H9 (cell line): ENCODE results near the gene ARID3C. TPM values are rescaled to one million over a fixed set of nuclear protein-coding genes. Genes with fewer than 3 reads are reported as not detected.
A peak's percentile ranks its signal among the peaks of the same experiment; 100 is the strongest.

ENCODE experiments used
- DNase-seq: peaks from one replicate; pipeline ENCODE4 v3.0.0-alpha.2; 2017
- H2AFZ ChIP-seq: one replicate; pipeline ENCODE4 v1.6.1; 2013; ENCODE audit warnings: mild to moderate bottlenecking, low read length, control low read depth, moderate library complexity
- H2AK5ac ChIP-seq: 2 replicates; pipeline ENCODE4 v1.6.1; 2013; ENCODE audit warnings: low read length, control low read depth, mixed read lengths; ENCODE audit not compliant: insufficient read length
- H2BK120ac ChIP-seq: one replicate; pipeline ENCODE4 v1.6.1; 2013; ENCODE audit warnings: low read depth, mild to moderate bottlenecking, low read length, control low read depth, inconsistent platforms; ENCODE audit not compliant: poor library complexity, severe bottlenecking
- H2BK12ac ChIP-seq: 2 replicates; pipeline ENCODE4 v1.6.1; 2013; ENCODE audit warnings: low read length, control low read depth, mixed read lengths, low read depth; ENCODE audit not compliant: insufficient read length
- H2BK15ac ChIP-seq: 2 replicates; pipeline ENCODE4 v1.6.1; 2013; ENCODE audit warnings: low read depth, low read length, control low read depth
- H2BK20ac ChIP-seq: one replicate; pipeline ENCODE4 v1.6.1; 2013; ENCODE audit warnings: low read depth, mild to moderate bottlenecking, low read length, control low read depth, inconsistent platforms; ENCODE audit not compliant: poor library complexity, severe bottlenecking
- H2BK5ac ChIP-seq: 2 replicates; pipeline ENCODE4 v1.6.1; 2013; ENCODE audit warnings: low read length, control low read depth, mixed read lengths; ENCODE audit not compliant: insufficient read length
- H3K14ac ChIP-seq: 2 replicates; pipeline ENCODE4 v1.6.1; 2013; ENCODE audit warnings: low read length, control low read depth; ENCODE audit not compliant: insufficient read depth
- H3K18ac ChIP-seq: 2 replicates; pipeline ENCODE4 v1.6.1; 2013; ENCODE audit warnings: low read depth, mild to moderate bottlenecking, mixed read lengths, low read length, control low read depth; ENCODE audit not compliant: insufficient read length
- H3K23ac ChIP-seq: 2 replicates; pipeline ENCODE4 v1.6.1; 2013; ENCODE audit warnings: low read length, control low read depth, mixed read lengths, low read depth; ENCODE audit not compliant: insufficient read length
- H3K23me2 ChIP-seq: 2 replicates; pipeline ENCODE4 v1.6.1; 2013; ENCODE audit warnings: low read depth, mild to moderate bottlenecking, mixed read lengths, low read length, control low read depth; ENCODE audit not compliant: insufficient read length, poor library complexity, severe bottlenecking
- H3K27ac ChIP-seq: 2 replicates; pipeline ENCODE4 v1.5.1; 2013; ENCODE audit warnings: low read length, control low read depth, mixed read lengths, low read depth; ENCODE audit not compliant: insufficient read length
- H3K27me3 ChIP-seq: 2 replicates; pipeline ENCODE4 v1.6.1; 2013; ENCODE audit warnings: low read length, control low read depth, inconsistent platforms; ENCODE audit not compliant: insufficient read depth
- H3K4ac ChIP-seq: 2 replicates; pipeline ENCODE4 v1.6.1; 2013; ENCODE audit warnings: low read depth, mild to moderate bottlenecking, control low read depth, inconsistent platforms, low read length, moderate library complexity
- H3K4me1 ChIP-seq: 2 replicates; pipeline ENCODE4 v1.6.1; 2013; ENCODE audit warnings: low read length, control low read depth, inconsistent platforms; ENCODE audit not compliant: insufficient read depth
- H3K4me2 ChIP-seq: 2 replicates; pipeline ENCODE4 v1.6.1; 2013; ENCODE audit warnings: low read length, control low read depth, mixed read lengths; ENCODE audit not compliant: insufficient read length, insufficient read depth
- H3K56ac ChIP-seq: 2 replicates; pipeline ENCODE4 v1.6.1; 2013; ENCODE audit warnings: low read depth, mild to moderate bottlenecking, mixed read lengths, low read length, control low read depth; ENCODE audit not compliant: insufficient read length
- H3K79me1 ChIP-seq: 2 replicates; pipeline ENCODE4 v1.6.1; 2013; ENCODE audit warnings: low read depth, mild to moderate bottlenecking, moderate library complexity, low read length, control low read depth, inconsistent platforms; ENCODE audit not compliant: insufficient read depth, poor library complexity, severe bottlenecking
- H3K79me2 ChIP-seq: 2 replicates; pipeline ENCODE4 v1.6.1; 2013; ENCODE audit warnings: low read length, control low read depth, inconsistent platforms; ENCODE audit not compliant: insufficient read depth
- H3K9ac ChIP-seq: 2 replicates; pipeline ENCODE4 v1.6.1; 2013; ENCODE audit warnings: low read length, control low read depth, mixed read lengths; ENCODE audit not compliant: insufficient read length; ENCODE audit errors: extremely low read depth
- H3K9me3 ChIP-seq: one replicate; pipeline ENCODE4 v1.6.1; 2013; ENCODE audit warnings: low read depth, low read length, inconsistent platforms; ENCODE audit not compliant: control insufficient read depth
- H3T11ph ChIP-seq: one replicate; pipeline ENCODE4 v1.6.1; 2013; ENCODE audit warnings: mild to moderate bottlenecking, low read length, control low read depth, inconsistent platforms
- H4K20me1 ChIP-seq: one replicate; pipeline ENCODE4 v1.6.1; 2013; ENCODE audit not compliant: control insufficient read depth, insufficient read length, insufficient read depth
- H4K5ac ChIP-seq: 2 replicates; pipeline ENCODE4 v1.6.1; 2013; ENCODE audit warnings: low read depth, mild to moderate bottlenecking, mixed read lengths, low read length, control low read depth; ENCODE audit not compliant: insufficient read length
- H4K8ac ChIP-seq: replicated peaks from 2 replicates; pipeline ENCODE4 v1.6.1; 2013; ENCODE audit warnings: low read length, control low read depth, mixed read lengths, low read depth; ENCODE audit not compliant: insufficient read length
- H4K91ac ChIP-seq: 2 replicates; pipeline ENCODE4 v1.6.1; 2013; ENCODE audit warnings: low read depth, mild to moderate bottlenecking, moderate library complexity, mixed read lengths, low read length, control low read depth; ENCODE audit not compliant: insufficient read length
- H3K27ac Mint-ChIP-seq, 3 experiments: 2 replicates in 2 of 3; 3 replicates in 1 of 3; pipeline ENCODE4 v1.8.0; 2020 to 2021; ENCODE audit warnings: mixed read lengths in 3 of 3, mild to moderate bottlenecking in 1 of 3, moderate library complexity in 1 of 3
- H3K27me3 Mint-ChIP-seq: 2 replicates; pipeline ENCODE4 v1.8.0; 2021; ENCODE audit warnings: low read depth, mild to moderate bottlenecking, moderate library complexity, mixed read lengths
- H3K36me3 Mint-ChIP-seq, 3 experiments: 2 replicates in 2 of 3; 3 replicates in 1 of 3; pipeline ENCODE4 v1.8.0; 2020 to 2021; ENCODE audit warnings: low read depth in 3 of 3, mixed read lengths in 3 of 3; ENCODE audit not compliant: insufficient read depth in 1 of 3
- H3K4me1 Mint-ChIP-seq, 2 experiments: 2 replicates each; pipeline ENCODE4 v1.8.0; 2020; ENCODE audit warnings: mixed read lengths in 2 of 2
- H3K4me3 Mint-ChIP-seq, 2 experiments: 2 replicates in 1 of 2; 3 replicates in 1 of 2; pipeline ENCODE4 v1.8.0; 2020 to 2021; ENCODE audit warnings: mild to moderate bottlenecking in 2 of 2, mixed read lengths in 2 of 2, moderate library complexity in 1 of 2
- H3K9me3 Mint-ChIP-seq, 2 experiments: 2 replicates in 1 of 2; 3 replicates in 1 of 2; pipeline ENCODE4 v1.8.0; 2020; ENCODE audit warnings: mild to moderate bottlenecking in 2 of 2, mixed read lengths in 2 of 2, moderate library complexity in 1 of 2
- WGBS: extraction: QIAGEN DNeasy Blood & Tissue Kit; methylation state at CpG from one replicate; pipeline ENCODE4 v1.1.7; 2013; ENCODE audit warnings: missing lambda C conversion rate, low lambda C conversion rate, mixed read lengths; ENCODE audit not compliant: insufficient read length; ENCODE audit errors: extremely low coverage; 5-methylcytosine and 5-hydroxymethylcytosine counted together
- total RNA-seq: library from RNA; stranded (reverse); gene quantifications from 2 replicates; pipeline ENCODE4 v1.2.1, GENCODE V29; 2021
- TF ChIP-seq, protein P1 (sequence below): fragments of 200-600 bp; sonication (generic); conservative IDR thresholded peaks from 3 replicates; pipeline ENCODE4 v1.8.0; 2021; ENCODE audit warnings: antibody characterized with exemption, mild to moderate bottlenecking

Gene ARID3C
- total RNA-seq, 1 experiment from 2014 or later = not detected

DNA sequence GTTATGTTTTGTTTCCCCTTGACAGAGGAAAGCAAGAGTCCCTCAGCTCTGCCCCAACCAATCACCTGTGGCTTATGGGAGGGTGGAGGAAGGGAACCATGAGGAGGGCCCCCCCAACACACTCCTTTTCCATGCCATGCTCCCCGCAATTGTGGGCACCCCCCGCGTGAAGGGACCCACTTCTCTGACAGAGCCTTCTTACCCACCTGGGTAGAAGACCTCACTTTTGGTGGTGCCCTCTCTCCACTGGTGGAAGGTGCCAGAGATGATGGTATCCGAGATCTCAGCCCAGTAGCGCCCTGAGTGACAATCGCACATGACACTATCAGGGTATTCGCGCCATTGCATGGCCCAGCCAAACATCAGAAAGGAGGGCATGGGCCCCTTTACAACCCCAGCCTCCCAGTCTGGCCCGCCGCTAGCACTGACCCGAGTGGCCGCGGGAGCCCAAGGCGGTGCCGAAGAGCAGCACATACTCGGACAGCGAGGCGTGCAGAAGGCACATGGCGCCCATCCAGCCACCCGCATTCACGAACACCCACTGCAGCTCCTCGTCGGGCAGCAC, 8.0 kb upstream of the ARID3C start:
- peaks cover 11% of the 10 kb centered on the region for H3K23me2 ChIP-seq
- Mint-ChIP-seq H3K9me3 (no peaks in the 10 kb centered on the region), H3K4me3 (peak overlapping the region; percentile 87 to 89), H3K4me1 (peaks cover 17 to 27% of the 10 kb centered on the region in 2 experiments), H3K27me3 (peaks cover 21% of the 10 kb centered on the region), H3K36me3 (peaks cover 2 to 15% (median 10%) of the 10 kb centered on the region in 3 experiments; a peak in 6 of 7 replicates), H3K27ac (peak overlapping the region in 1 of 3 experiments; percentile 44; a peak in 1 of 7 replicates)
- H3K27ac ChIP-seq = no peak overlapping the region
- peak overlapping the region; percentile 54 for H3K9ac ChIP-seq
- peak overlapping the region; percentile 75 for H3K4me2 ChIP-seq
- H2BK120ac ChIP-seq = no peak overlapping the region
- no peak overlapping the region for H2AK5ac ChIP-seq
- H3K14ac ChIP-seq = peak overlapping the region; percentile 85
- no peak overlapping the region for H2BK15ac ChIP-seq
- H3K79me2 ChIP-seq = no peaks in the 10 kb centered on the region; the same call in 1 of the 2 replicates
- no peak overlapping the region for H3T11ph ChIP-seq
- no peaks in the 10 kb centered on the region for H4K20me1 ChIP-seq
- H3K27me3 ChIP-seq = no peaks in the 10 kb centered on the region
- peak overlapping the region; percentile 36 for H3K18ac ChIP-seq
- no peak overlapping the region for H3K56ac ChIP-seq
- peaks cover 4% of the 10 kb centered on the region; the same call in 1 of the 2 replicates for H3K4me1 ChIP-seq
- no peak overlapping the region for H3K4ac ChIP-seq
- no peaks in the 10 kb centered on the region for H3K79me1 ChIP-seq
- no peak for DNase-seq
- no CpG with 5 or more reads among the region's 23 CpGs for WGBS
- H2AFZ ChIP-seq = no peak overlapping the region
- no peak overlapping the region for H4K91ac ChIP-seq
- H3K9me3 ChIP-seq = no peaks in the 10 kb centered on the region
- H4K8ac ChIP-seq = no peak overlapping the region
- H2BK5ac ChIP-seq = no peak overlapping the region
- H2BK20ac ChIP-seq = no peak overlapping the region
- no peak overlapping the region for H3K23ac ChIP-seq
- TF ChIP-seq, protein P1, sequence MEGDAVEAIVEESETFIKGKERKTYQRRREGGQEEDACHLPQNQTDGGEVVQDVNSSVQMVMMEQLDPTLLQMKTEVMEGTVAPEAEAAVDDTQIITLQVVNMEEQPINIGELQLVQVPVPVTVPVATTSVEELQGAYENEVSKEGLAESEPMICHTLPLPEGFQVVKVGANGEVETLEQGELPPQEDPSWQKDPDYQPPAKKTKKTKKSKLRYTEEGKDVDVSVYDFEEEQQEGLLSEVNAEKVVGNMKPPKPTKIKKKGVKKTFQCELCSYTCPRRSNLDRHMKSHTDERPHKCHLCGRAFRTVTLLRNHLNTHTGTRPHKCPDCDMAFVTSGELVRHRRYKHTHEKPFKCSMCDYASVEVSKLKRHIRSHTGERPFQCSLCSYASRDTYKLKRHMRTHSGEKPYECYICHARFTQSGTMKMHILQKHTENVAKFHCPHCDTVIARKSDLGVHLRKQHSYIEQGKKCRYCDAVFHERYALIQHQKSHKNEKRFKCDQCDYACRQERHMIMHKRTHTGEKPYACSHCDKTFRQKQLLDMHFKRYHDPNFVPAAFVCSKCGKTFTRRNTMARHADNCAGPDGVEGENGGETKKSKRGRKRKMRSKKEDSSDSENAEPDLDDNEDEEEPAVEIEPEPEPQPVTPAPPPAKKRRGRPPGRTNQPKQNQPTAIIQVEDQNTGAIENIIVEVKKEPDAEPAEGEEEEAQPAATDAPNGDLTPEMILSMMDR = no peak
- H2BK12ac ChIP-seq = no peak overlapping the region
- H4K5ac ChIP-seq = no peak overlapping the region
